ENCODE measurements around the gene SLC5A10. TPM values are rescaled to one million over a fixed set of nuclear protein-coding genes. Genes with fewer than 3 reads are reported as not detected.

Gene SLC5A10
- total and polyA plus RNA-seq, 5 donors from 2014 or later: 0.05 to 0.23 (median 0.16) TPM; not detected in 1

DNA sequence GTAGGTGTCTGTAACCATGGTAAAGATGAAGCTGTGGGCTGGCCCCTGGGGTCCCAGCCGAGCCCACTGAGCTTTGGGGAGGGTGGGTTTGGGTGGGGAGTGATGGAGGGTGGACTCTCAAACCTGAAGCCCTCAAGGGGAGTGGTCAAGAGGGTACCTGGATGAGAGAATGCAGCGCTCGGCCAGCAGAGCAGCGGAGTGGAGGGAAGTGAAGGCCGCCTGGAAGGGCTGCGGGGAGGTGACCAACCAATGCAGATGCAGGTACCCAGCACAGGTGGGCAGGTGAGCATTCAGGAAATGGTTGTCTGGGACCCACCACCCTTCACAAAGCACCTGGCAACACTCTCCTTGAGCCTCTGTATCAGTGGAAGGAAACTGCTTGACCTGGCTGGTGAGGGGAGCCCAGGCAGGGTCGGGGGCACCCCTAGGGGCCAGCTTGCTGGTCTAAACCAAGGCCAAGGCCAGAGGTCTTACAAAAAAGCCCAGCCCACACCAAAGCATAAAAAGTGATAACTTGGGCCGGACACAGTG is 3.4 kb upstream of the SLC5A10 start:
- H3K27me3 Mint-ChIP-seq: peaks cover 10% of the 10 kb centered on the region
- no peak overlapping the region for H3K4me3 Mint-ChIP-seq
- no peaks in the 10 kb centered on the region for H3K36me3 Mint-ChIP-seq
- no peak overlapping the region for H3K27ac Mint-ChIP-seq
- H3K4me3 ChIP-seq (ENCODE audit: low read depth, low read length): no peak overlapping the region
- H3K4me1 ChIP-seq (ENCODE audit: control insufficient read depth, insufficient read depth, low read length, poor library complexity, severe bottlenecking): no peaks in the 10 kb centered on the region
- H3K9me3 ChIP-seq (ENCODE audit: control insufficient read depth in 2 of 2, low read length in 2 of 2): no peaks in the 10 kb centered on the region
- no peaks in the 10 kb centered on the region for H3K27me3 ChIP-seq (ENCODE audit: control insufficient read depth, insufficient read depth, low read length)
- ATAC-seq (ENCODE audit: low read depth in 2 of 2) (no peak), DNase-seq (no peak)
- H3K4me1 Mint-ChIP-seq: peaks cover 6 to 32% (median 8%) of the 10 kb centered on the region in 4 donors
- H3K9me3 Mint-ChIP-seq: no peaks in the 10 kb centered on the region
- no peaks in the 10 kb centered on the region for H3K36me3 ChIP-seq (ENCODE audit: control insufficient read depth, insufficient read depth, low read length)
- H3K27ac ChIP-seq (ENCODE audit: insufficient read depth, low read length, poor library complexity, severe bottlenecking): no peak overlapping the region

DNA sequence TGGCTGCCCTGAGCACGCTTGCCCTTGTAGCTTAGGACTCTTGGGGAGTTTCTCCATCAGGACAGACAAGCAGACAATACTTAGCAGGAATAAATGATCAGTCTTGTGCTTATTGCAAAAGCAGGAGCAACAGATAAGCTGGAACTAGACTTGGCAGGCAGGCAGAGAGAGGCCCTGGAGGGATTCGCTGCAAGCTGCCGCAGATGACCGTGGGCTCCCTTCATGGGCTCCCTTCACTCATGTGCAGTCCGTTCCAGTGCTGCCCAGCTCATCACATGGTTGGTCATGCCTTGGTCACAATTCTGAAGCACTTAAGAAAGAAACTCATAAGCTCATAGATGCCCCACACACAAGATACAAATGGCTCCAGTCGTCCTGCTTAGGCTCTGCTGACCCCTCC is 2.4 kb upstream of the SLC5A10 start:
- Histone ChIP-seq H3K36me3 (ENCODE audit: control insufficient read depth, insufficient read depth, low read length) (no peaks in the 10 kb centered on the region), H3K9me3 (ENCODE audit: control insufficient read depth in 2 of 2, low read length in 2 of 2) (no peaks in the 10 kb centered on the region), H3K27me3 (ENCODE audit: control insufficient read depth, insufficient read depth, low read length) (no peaks in the 10 kb centered on the region), H3K4me1 (ENCODE audit: control insufficient read depth, insufficient read depth, low read length, poor library complexity, severe bottlenecking) (peaks cover 3% of the 10 kb centered on the region), H3K27ac (ENCODE audit: insufficient read depth, low read length, poor library complexity, severe bottlenecking) (no peak overlapping the region), H3K4me3 (ENCODE audit: low read depth, low read length) (no peak overlapping the region)
- peaks cover 7 to 42% (median 14%) of the 10 kb centered on the region in 4 donors for H3K4me1 Mint-ChIP-seq
- no peaks in the 10 kb centered on the region for H3K9me3 Mint-ChIP-seq
- H3K27me3 Mint-ChIP-seq: peaks cover 10% of the 10 kb centered on the region
- DNase-seq (no peak), ATAC-seq (ENCODE audit: low read depth in 2 of 2) (no peak)
- no peak overlapping the region for H3K4me3 Mint-ChIP-seq
- H3K36me3 Mint-ChIP-seq: no peaks in the 10 kb centered on the region
- H3K27ac Mint-ChIP-seq: peak overlapping the region in 1 of 3 donors; percentile 17

- ATAC-seq (ENCODE audit: low read depth in 2 of 2): no peak
- no peaks in the 10 kb centered on the region for H3K27me3 ChIP-seq (ENCODE audit: control insufficient read depth, insufficient read depth, low read length)
- Mint-ChIP-seq H3K9me3 (no peaks in the 10 kb centered on the region), H3K4me1 (peaks cover 8 to 46% (median 18%) of the 10 kb centered on the region in 4 donors), H3K27ac (peak overlapping the region in 2 of 3 donors; percentile 24 to 92), H3K4me3 (peak overlapping the region in 1 of 4 donors; percentile 24), H3K36me3 (no peaks in the 10 kb centered on the region), H3K27me3 (peaks cover 10% of the 10 kb centered on the region)
- H3K9me3 ChIP-seq (ENCODE audit: control insufficient read depth in 2 of 2, low read length in 2 of 2): no peaks in the 10 kb centered on the region
- no peak overlapping the region for H3K27ac ChIP-seq (ENCODE audit: insufficient read depth, low read length, poor library complexity, severe bottlenecking)
- H3K4me1 ChIP-seq (ENCODE audit: control insufficient read depth, insufficient read depth, low read length, poor library complexity, severe bottlenecking): peaks cover 11% of the 10 kb centered on the region
- no peak overlapping the region for H3K4me3 ChIP-seq (ENCODE audit: low read depth, low read length)
- DNase-seq: no peak
- H3K36me3 ChIP-seq (ENCODE audit: control insufficient read depth, insufficient read depth, low read length): no peaks in the 10 kb centered on the region
Observed at GRCh38 chr17:18950346-18950745, 1.6 kb upstream of the SLC5A10 start.

- peaks cover 18% of the 10 kb centered on the region for H3K4me1 ChIP-seq (ENCODE audit: control insufficient read depth, insufficient read depth, low read length, poor library complexity, severe bottlenecking)
- H3K4me3 Mint-ChIP-seq: no peak overlapping the region
- no peaks in the 10 kb centered on the region for H3K27me3 ChIP-seq (ENCODE audit: control insufficient read depth, insufficient read depth, low read length)
- DNase-seq: no peak
- peak overlapping the region in 1 of 3 donors; percentile 24 for H3K27ac Mint-ChIP-seq
- H3K9me3 Mint-ChIP-seq: no peaks in the 10 kb centered on the region
- no peak for ATAC-seq (ENCODE audit: low read depth in 2 of 2)
- H3K36me3 ChIP-seq (ENCODE audit: control insufficient read depth, insufficient read depth, low read length): no peaks in the 10 kb centered on the region
- no peaks in the 10 kb centered on the region for H3K36me3 Mint-ChIP-seq
- peaks cover 12 to 48% (median 21%) of the 10 kb centered on the region in 4 donors for H3K4me1 Mint-ChIP-seq
- peaks cover 10% of the 10 kb centered on the region for H3K27me3 Mint-ChIP-seq
- no peaks in the 10 kb centered on the region for H3K9me3 ChIP-seq (ENCODE audit: control insufficient read depth in 2 of 2, low read length in 2 of 2)
- no peak overlapping the region for H3K4me3 ChIP-seq (ENCODE audit: low read depth, low read length)
- H3K27ac ChIP-seq (ENCODE audit: insufficient read depth, low read length, poor library complexity, severe bottlenecking): no peak overlapping the region
Observed at GRCh38 chr17:18950944-18951905, 740 bp upstream of the SLC5A10 start.

DNA sequence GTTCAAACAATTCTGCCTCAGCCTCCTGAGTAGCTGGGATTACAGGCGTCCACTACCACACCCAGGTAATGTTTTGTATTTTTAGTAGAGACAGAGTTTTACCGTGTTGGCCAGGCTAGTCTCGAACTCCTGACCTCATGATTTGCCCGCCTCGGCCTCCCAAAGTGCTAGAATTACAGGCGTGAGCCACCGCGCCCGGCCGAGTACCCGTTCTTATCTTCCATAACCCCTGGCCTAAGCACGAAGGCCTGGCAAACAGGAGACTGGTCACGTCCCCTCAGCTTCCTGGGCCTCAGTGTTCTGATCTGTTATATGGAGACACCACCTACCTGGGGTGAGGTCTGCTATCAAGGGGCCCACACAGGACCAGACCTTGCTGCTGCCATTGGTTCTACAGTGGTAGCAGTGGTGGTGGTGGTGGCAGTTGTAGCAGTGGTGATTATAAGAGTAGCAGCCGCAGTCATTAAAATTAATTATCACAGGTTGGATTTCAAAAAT is 1.3 kb downstream of the SLC5A10 start:
- peak overlapping the region in 2 of 4 donors; percentile 11 to 71 for H3K4me3 Mint-ChIP-seq
- H3K27ac ChIP-seq (ENCODE audit: insufficient read depth, low read length, poor library complexity, severe bottlenecking): no peak overlapping the region
- ATAC-seq (ENCODE audit: low read depth in 2 of 2): no peak
- H3K9me3 ChIP-seq (ENCODE audit: control insufficient read depth in 2 of 2, low read length in 2 of 2): no peaks in the 10 kb centered on the region
- no peaks in the 10 kb centered on the region for H3K36me3 ChIP-seq (ENCODE audit: control insufficient read depth, insufficient read depth, low read length)
- H3K9me3 Mint-ChIP-seq: no peaks in the 10 kb centered on the region
- peaks cover 14 to 52% (median 16%) of the 10 kb centered on the region in 4 donors for H3K4me1 Mint-ChIP-seq
- DNase-seq: no peak
- H3K36me3 Mint-ChIP-seq: no peaks in the 10 kb centered on the region
- H3K27ac Mint-ChIP-seq: peak overlapping the region in 2 of 3 donors; percentile 75 to 91
- H3K27me3 ChIP-seq (ENCODE audit: control insufficient read depth, insufficient read depth, low read length): no peaks in the 10 kb centered on the region
- H3K4me1 ChIP-seq (ENCODE audit: control insufficient read depth, insufficient read depth, low read length, poor library complexity, severe bottlenecking): peaks cover 24% of the 10 kb centered on the region
- no peak overlapping the region for H3K4me3 ChIP-seq (ENCODE audit: low read depth, low read length)
- peaks cover 4% of the 10 kb centered on the region for H3K27me3 Mint-ChIP-seq

GRCh38 chr17:18954321-18954720 is 2.4 kb downstream of the SLC5A10 start:
- Histone ChIP-seq H3K36me3 (ENCODE audit: control insufficient read depth, insufficient read depth, low read length) (no peaks in the 10 kb centered on the region), H3K27me3 (ENCODE audit: control insufficient read depth, insufficient read depth, low read length) (no peaks in the 10 kb centered on the region), H3K27ac (ENCODE audit: insufficient read depth, low read length, poor library complexity, severe bottlenecking) (no peak overlapping the region), H3K4me3 (ENCODE audit: low read depth, low read length) (no peak overlapping the region), H3K4me1 (ENCODE audit: control insufficient read depth, insufficient read depth, low read length, poor library complexity, severe bottlenecking) (peaks cover 24% of the 10 kb centered on the region), H3K9me3 (ENCODE audit: control insufficient read depth in 2 of 2, low read length in 2 of 2) (no peaks in the 10 kb centered on the region)
- Mint-ChIP-seq H3K4me1 (peaks cover 14 to 60% (median 19%) of the 10 kb centered on the region in 4 donors), H3K36me3 (no peaks in the 10 kb centered on the region), H3K27me3 (peaks cover 4% of the 10 kb centered on the region), H3K4me3 (peak overlapping the region; percentile 12 to 58 (median 42)), H3K9me3 (no peaks in the 10 kb centered on the region), H3K27ac (peak overlapping the region; percentile 56 to 91 (median 78))
- DNase-seq: no peak
- no peak for ATAC-seq (ENCODE audit: low read depth in 2 of 2)

GRCh38 chr17:18955009-18955408 is 3.0 kb downstream of the SLC5A10 start:
- Mint-ChIP-seq H3K27me3 (peaks cover 2% of the 10 kb centered on the region), H3K27ac (peak overlapping the region in 2 of 3 donors; percentile 93), H3K4me3 (peak overlapping the region; percentile 34 to 86 (median 70)), H3K36me3 (no peaks in the 10 kb centered on the region), H3K9me3 (no peaks in the 10 kb centered on the region), H3K4me1 (peaks cover 11 to 62% (median 19%) of the 10 kb centered on the region in 4 donors)
- peaks cover 24% of the 10 kb centered on the region for H3K4me1 ChIP-seq (ENCODE audit: control insufficient read depth, insufficient read depth, low read length, poor library complexity, severe bottlenecking)
- no peaks in the 10 kb centered on the region for H3K36me3 ChIP-seq (ENCODE audit: control insufficient read depth, insufficient read depth, low read length)
- no peak overlapping the region for H3K27ac ChIP-seq (ENCODE audit: insufficient read depth, low read length, poor library complexity, severe bottlenecking)
- no peak for DNase-seq
- no peaks in the 10 kb centered on the region for H3K9me3 ChIP-seq (ENCODE audit: control insufficient read depth in 2 of 2, low read length in 2 of 2)
- no peaks in the 10 kb centered on the region for H3K27me3 ChIP-seq (ENCODE audit: control insufficient read depth, insufficient read depth, low read length)
- peak overlapping the region; percentile 70 for H3K4me3 ChIP-seq (ENCODE audit: low read depth, low read length)
- ATAC-seq (ENCODE audit: low read depth in 2 of 2): no peak

Data from CD4-positive, CD25-positive, alpha-beta regulatory T cell (primary cell).